Stimulated activated CD8-positive, alpha-beta memory T cell treated with anti-CD3 and anti-CD28 coated beads, Interleukin-7, amount 100 ng/mL, for 24 hours (primary cell): ENCODE data around the gene RPL22.

Experiments
- DNase-seq: peaks from one replicate; pipeline ENCODE4 v3.0.0-alpha.2; 2020; ENCODE audit warnings: low read depth

RPL22 gene

GRCh38 chr1:6199298-6200187 is at the start of gene RPL22:
Gene RPL22 (minus strand): TSS chr1:6199595. CDS start chr1:6199573, 22 bp downstream.
- DNase-seq: peak; percentile 96

DNA sequence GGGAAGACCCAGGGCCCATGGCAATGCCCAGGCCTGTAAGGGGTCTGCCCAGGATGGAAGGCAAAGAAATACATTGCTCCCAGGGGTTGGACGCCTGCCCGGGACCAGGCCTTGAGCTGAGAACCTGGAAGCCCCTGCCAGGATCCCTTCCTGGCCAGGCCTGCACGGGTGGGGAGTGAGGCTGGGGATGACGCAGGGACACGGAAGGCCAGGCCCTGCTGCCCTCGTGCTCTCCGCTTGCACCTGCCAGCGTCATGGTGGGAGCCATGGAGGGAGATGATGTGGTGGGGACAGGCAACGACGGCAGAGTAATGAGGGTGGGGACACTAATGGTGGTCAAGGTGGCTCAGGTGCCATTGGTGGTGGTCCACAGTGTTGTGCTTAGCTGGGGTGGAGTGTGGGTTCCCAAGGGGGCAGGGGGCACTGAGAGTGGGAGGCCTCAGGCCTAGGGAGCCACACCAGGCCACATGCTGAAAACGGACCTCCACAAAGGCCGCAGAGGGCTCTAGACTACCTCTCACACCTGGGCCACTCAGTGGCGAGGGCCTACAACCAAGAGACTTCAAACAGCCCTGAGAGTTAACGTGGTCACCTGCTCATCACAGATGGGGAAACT is 48.9 kb upstream of the RPL22 start:
- DNase-seq: no peak

DNA sequence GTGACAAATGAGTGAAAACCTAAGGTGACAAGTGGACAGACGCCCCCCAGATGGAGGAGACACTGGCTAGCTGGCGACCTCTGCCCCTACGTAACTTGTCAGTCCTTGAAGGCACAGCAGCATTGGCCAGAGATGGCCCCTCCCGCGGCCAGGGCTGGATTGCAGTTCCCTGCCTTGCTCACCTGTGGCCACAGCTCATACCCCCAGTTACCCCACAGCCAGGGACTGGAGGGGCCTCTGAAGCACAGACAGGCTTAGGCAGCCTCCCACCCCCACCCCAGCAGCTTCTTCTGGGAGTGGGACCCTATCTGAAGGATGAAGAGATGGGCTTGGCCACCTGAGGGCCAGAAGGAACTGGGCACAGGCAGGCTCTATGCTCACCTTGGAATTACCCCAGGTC is 48.3 kb upstream of the RPL22 start:
- DNase-seq: no peak

- peak; percentile 55 for DNase-seq
Observed at GRCh38 chr1:6246497-6247467, 47.4 kb upstream of the RPL22 start.

- peak; percentile 43 for DNase-seq
Observed at GRCh38 chr1:6245869-6246496, 46.6 kb upstream of the RPL22 start.

DNA sequence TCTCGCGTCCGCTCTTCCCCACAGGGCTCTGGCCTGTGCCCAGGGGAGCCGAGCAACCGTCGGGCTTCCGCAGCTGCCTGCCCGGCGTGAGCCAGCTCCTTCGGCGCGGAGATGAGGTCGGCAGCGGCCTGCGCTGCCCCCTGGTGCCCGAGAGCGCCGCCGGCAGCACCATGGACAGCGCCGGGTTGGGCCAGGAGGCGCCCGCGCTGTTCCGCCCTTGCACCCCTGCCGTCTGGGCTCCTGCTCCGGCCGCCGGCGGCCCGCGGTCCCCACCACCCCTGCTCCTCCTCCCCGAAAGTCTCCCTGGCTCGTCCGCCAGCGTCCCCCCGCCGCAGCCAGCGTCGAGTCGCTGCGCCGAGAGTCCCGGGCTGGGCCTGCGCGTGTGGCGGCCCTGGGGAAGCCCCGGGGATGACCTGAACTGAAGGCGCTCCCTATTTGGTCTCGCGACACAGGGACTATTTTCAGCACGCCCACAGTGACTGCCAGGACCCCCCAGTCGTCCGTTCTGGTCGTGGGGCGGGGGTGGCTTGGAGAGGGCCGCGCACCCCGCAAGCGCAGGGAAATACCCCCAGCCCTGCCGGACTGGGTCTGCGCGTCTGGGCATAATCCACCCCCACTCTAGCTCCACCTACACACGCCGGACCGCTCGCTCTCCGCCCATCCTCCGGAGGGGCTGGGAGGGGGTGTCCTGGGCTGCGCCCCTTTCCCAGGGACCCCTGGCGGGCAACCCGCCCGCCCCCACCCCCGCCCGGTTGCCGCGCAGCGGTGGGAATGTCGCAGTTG is 45.9 kb upstream of the RPL22 start:
- DNase-seq: peak; percentile 49

DNA sequence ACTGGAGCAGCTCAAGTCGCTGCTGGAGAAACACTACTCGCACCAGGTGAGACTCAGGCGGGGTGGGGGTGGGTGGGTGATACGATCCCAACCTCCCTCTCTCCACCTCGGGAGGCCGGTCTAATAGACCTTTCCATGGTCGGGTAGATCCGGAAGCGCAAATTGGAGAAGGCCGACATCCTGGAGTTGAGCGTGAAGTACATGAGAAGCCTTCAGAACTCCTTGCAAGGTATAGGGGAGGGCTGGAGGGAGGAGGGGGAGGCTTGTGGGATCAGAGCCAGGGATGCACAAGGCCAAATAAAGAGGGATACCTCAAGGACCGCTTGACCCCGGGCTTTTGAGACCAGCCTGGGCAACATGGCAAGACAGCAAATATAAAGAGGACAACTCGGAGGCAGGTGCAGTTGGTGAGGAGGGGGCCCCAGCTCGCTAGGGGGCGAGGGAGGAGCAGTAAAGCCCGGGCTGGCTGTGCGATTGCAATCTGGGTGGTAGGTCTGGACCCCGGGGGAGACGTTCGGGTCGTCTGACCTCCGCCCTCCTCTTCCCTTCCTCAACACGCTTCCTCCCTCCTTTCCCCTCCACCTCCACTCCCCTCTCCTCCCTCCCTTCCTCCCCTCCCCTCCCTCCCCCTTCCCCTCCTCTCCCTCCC is 45.1 kb upstream of the RPL22 start:
- DNase-seq: no peak

GRCh38 chr1:6243993-6244392 is 44.6 kb upstream of the RPL22 start, which contains the start of gene HES3:
Gene HES3 (plus strand): TSS chr1:6244179. CDS start chr1:6244366, 187 bp downstream.
- no peak for DNase-seq

DNA sequence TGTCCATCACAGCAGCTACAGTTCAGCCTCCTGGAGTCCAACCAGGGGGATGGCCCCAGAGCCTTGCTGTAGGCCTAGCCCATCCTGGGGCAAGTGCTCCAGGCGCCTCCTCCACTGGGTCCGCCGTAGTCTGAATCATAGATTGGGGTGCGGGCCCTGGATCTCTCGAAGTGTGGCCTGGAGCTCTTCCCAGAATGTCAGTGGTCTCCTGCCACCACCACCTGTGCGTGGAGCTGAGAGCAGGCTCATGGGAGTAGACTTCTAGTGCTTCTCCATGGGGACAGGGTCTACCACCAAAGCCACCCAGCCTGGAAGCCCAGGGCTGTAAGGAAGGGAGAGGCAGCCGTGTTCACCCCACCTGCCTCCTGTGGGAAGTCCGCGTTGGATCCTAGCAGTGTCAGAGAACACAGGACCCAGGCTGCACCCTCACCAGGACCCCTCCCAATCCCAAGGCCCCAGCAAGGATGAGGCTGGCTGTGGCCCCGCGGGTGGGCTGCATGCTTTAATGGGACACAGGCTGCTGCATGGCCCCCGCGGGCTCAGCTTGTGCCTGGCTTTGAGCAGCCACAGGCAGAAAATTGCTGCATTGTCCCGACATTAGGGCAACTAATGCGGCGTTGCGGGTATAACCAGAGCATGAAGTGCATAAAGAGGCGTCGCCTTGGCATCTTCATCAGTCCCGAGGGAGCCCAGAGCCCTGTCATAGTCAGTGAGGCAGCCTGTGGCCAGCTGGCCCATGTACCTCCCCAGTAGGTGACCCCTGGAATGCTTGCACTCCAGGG is 43.8 kb upstream of the RPL22 start:
- no peak for DNase-seq

- DNase-seq: no peak
Observed at GRCh38 chr1:6241887-6242740, 42.7 kb upstream of the RPL22 start.

GRCh38 chr1:6241107-6241886 is 41.9 kb upstream of the RPL22 start:
- DNase-seq: no peak

- DNase-seq: no peak
Observed at GRCh38 chr1:6239950-6240768, 40.8 kb upstream of the RPL22 start.

DNA sequence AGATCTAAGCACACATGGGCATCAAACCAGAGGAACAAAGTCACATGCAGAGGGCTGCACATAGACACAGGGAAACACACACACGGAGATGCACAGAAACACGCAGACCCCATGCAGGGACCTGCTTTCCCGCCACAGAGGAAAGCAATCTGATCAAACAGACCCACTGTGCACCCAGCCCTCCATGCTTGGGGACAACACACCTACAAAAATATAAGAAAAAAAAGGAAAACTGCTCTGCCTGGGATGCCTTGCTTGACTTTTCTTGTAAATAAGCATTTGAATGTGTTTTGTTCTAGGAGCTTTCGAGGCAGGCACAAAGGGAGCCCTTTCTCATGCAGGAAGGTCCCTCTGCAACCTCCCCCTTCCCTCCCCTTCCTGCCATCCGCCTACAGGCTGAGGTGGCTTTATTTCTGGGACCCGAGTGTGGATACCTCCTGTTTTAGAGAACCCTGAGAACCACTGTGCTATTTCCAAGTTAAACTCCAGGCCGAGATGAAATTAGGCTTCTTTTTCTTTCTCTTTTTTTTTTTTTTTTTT is 39.9 kb upstream of the RPL22 start:
- DNase-seq: no peak

GRCh38 chr1:6237093-6237492 is 37.7 kb upstream of the RPL22 start:
- DNase-seq: no peak

GRCh38 chr1:6235296-6235677 is 35.9 kb upstream of the RPL22 start:
- no peak for DNase-seq

- no peak for DNase-seq
Observed at GRCh38 chr1:6234502-6235295, 35.3 kb upstream of the RPL22 start.
